Measurements from ENCODE around the gene DPEP3.

Gene DPEP3

DNA sequence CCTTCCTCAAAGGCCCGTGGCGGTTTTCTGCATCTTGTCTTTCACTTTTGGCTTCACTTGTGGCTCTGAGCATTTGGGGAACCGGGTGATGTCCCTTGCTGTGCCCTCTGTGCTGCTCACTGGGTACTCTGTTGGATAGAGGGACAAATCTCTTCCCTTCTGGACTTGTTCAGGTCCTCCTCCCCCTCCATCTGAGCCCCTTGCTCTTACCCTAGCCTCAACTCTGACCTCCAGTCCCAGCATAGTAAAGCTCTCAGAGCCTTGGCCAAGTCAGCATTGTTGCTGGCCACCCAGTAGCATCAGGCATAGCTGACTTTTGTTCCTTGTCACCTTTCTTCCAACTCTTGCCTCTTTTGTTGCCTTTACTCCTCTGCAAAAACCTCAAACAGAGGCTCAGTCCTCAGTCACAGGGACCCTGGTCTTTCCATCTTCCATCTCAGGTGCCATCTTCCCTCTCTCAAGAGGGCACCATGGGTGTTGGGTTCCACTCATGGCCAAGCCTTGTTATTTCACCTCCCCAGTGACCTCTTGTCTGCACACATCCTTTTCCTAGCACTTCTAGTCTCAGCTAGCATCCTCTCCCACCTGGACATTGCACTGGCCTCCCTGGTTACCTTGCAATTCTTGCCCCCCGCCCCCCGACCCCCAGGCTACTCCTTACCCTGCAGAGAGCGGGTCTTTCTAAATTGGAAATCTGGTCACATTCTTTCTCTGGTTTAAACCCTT, 43.3 kb downstream of the DPEP3 start:
- no peak for ATAC-seq
- TF ChIP-seq CSRNP3 (CRISPR knock-in tag; IDR thresholded peaks at IDR 0.05), result no peak

DNA sequence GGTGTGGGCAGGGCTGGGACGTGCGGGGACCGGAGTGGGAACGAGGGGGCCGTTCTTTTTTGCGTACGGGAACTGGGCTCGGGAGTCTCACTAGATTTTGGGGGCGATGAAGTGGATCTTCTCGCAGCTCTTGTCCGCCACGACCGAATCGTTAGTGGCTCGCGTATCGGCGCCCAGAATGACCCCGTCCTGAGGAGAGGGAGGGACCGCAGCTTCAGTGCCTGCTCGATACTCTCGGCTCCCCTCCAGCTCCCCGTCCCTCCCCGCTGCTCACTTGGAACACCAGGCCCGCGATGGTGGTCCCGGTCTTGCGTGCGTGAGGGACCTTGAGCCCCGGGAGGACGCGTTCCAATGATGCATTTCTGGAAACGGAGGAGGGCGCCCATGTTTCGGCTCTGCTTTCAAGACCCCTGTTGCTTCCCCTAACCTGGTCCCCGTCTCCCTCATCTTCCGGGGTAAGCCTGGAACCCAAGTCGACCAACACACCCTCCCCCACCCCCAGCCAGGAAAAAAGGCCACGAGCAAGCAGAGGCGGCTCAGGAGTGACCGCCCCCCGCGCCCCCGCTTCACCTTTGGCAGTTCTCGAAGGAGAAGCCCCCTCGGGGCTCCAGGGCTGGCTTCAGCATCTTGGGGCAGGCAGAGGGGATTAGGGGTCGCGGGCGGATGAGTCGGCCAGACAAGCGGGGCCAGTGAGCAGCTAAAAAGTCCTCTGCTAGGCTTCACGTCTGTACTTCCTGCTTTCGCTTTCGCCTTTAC, 44.0 kb downstream of the DPEP3 start, which contains the start of gene PSMB10:
TSS of gene PSMB10 (minus strand) at position 727 of the 756 bp plus-strand sequence. CDS start at position 626, 101 bp downstream.
- TF ChIP-seq CREB5 (CRISPR knock-in tag; IDR thresholded peaks at IDR 0.05; ENCODE audit: low read depth), result 0 out of 2 replicates have a peak, but pooled peaks have one; percentile 37
- no peak; the same call in 1 of the 2 replicates for TF ChIP-seq ZC3H10 (CRISPR knock-in tag; IDR thresholded peaks at IDR 0.05)
- TF ChIP-seq TCF4 (CRISPR knock-in tag; IDR thresholded peaks at IDR 0.05; ENCODE audit: borderline replicate concordance), result no peak
- no peak for TF ChIP-seq PATZ1 (CRISPR knock-in tag; IDR thresholded peaks at IDR 0.05; ENCODE audit: borderline replicate concordance)
- no peak for TF ChIP-seq BACH2 (CRISPR knock-in tag; IDR thresholded peaks at IDR 0.05; ENCODE audit: borderline replicate concordance)
- no peak for TF ChIP-seq ESRRG (CRISPR knock-in tag; IDR thresholded peaks at IDR 0.05)
- TF ChIP-seq ARNTL (CRISPR knock-in tag; IDR thresholded peaks at IDR 0.05; ENCODE audit: borderline replicate concordance, low read depth), result no peak
- peak; percentile 44 for ATAC-seq

DNA sequence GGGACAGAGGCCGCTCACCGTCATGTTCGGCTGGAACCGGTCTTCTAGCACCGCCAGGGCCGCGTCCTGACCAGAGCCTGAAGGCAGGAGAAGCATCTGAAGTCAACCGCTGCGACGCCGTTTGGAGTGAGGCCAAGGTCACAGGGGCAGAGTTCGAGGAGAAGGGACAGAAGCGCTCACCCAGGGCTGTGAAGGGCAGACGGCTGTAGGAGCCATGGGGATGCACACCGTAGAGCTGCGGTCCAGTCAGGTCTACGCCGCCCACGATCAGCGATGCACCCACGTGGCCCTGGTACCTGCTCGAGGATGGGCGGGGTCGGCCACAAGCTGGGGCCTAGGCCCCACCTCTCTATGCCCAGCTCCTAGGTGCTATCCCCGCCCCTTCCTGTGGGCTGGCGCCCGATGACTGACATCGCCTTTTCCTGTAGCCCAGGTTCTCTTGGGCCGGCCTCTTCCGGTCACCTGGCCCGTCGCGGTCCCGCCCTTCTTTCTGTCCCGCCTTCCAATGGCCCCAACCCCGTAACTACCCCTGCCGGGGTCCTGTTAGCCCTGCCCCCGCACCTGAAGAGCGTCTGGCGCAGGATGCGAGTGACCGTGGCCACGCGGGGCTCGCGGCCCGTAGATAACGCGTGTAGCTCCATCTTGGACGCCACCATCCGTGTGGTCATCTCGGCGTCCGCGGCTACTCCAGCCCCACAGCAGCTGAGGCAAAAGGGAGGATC, 44.7 kb downstream of the DPEP3 start:
- TF ChIP-seq ISL1 (CRISPR knock-in tag; IDR thresholded peaks at IDR 0.05), result no peak
- TF ChIP-seq TOX (CRISPR knock-in tag; IDR thresholded peaks at IDR 0.05; ENCODE audit: borderline replicate concordance), result no peak
- TF ChIP-seq ESRRG (CRISPR knock-in tag; IDR thresholded peaks at IDR 0.05), result no peak
- no peak for TF ChIP-seq PATZ1 (CRISPR knock-in tag; IDR thresholded peaks at IDR 0.05; ENCODE audit: borderline replicate concordance)
- TF ChIP-seq RARB (CRISPR knock-in tag; IDR thresholded peaks at IDR 0.05), result no peak
- no peak for TF ChIP-seq ZC3H10 (CRISPR knock-in tag; IDR thresholded peaks at IDR 0.05)
- TF ChIP-seq BACH2 (CRISPR knock-in tag; IDR thresholded peaks at IDR 0.05; ENCODE audit: borderline replicate concordance), result no peak
- TF ChIP-seq TCF4 (CRISPR knock-in tag; IDR thresholded peaks at IDR 0.05; ENCODE audit: borderline replicate concordance), result no peak
- no peak for TF ChIP-seq ARNTL (CRISPR knock-in tag; IDR thresholded peaks at IDR 0.05; ENCODE audit: borderline replicate concordance, low read depth)
- no peak for TF ChIP-seq SNAI2 (CRISPR knock-in tag; IDR thresholded peaks at IDR 0.05)
- TF ChIP-seq CSDC2 (CRISPR knock-in tag; IDR thresholded peaks at IDR 0.05), result no peak
- TF ChIP-seq ZFP3 (CRISPR knock-in tag; IDR thresholded peaks at IDR 0.05), result no peak
- ATAC-seq, result peak; percentile 92

DNA sequence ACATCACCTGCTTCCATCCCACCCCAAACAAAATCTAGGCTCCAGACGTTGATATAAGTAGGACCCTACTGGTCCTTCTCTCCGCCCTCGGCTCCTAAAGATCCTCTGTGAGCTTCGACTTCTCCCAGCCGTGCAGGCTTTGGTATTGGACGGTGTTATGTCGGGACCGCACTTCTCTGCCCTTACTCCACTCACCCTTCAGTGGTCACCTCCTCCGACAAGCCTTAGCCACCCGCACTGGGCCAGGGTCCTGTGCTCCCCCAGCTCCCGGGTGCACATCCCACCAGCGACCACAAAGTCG, 45.2 kb downstream of the DPEP3 start:
- peak; percentile 13 for ATAC-seq
- no peak for TF ChIP-seq TSHZ2 (CRISPR knock-in tag; IDR thresholded peaks at IDR 0.05)
- no peak for TF ChIP-seq CREB5 (CRISPR knock-in tag; IDR thresholded peaks at IDR 0.05; ENCODE audit: low read depth)
- no peak for TF ChIP-seq GLIS3 (CRISPR knock-in tag; IDR thresholded peaks at IDR 0.05)
- no peak for TF ChIP-seq ESRRG (CRISPR knock-in tag; IDR thresholded peaks at IDR 0.05)
- no peak for TF ChIP-seq ISL1 (CRISPR knock-in tag; IDR thresholded peaks at IDR 0.05)
- no peak for TF ChIP-seq TCF4 (CRISPR knock-in tag; IDR thresholded peaks at IDR 0.05; ENCODE audit: borderline replicate concordance)
- no peak for TF ChIP-seq ARNTL (CRISPR knock-in tag; IDR thresholded peaks at IDR 0.05; ENCODE audit: borderline replicate concordance, low read depth)
- no peak for TF ChIP-seq ZNF70 (CRISPR knock-in tag; IDR thresholded peaks at IDR 0.05)
- no peak for TF ChIP-seq CSDC2 (CRISPR knock-in tag; IDR thresholded peaks at IDR 0.05)
- no peak for TF ChIP-seq ZNF8 (CRISPR knock-in tag; IDR thresholded peaks at IDR 0.05)
- TF ChIP-seq PPARA (CRISPR knock-in tag; IDR thresholded peaks at IDR 0.05; ENCODE audit: borderline replicate concordance), result no peak
- no peak for TF ChIP-seq ZC3H10 (CRISPR knock-in tag; IDR thresholded peaks at IDR 0.05)
- TF ChIP-seq ZFP3 (CRISPR knock-in tag; IDR thresholded peaks at IDR 0.05), result no peak
